HepG2 (cell line): Measurements from ENCODE around the gene IMPDH2. TPM values are rescaled to one million over a fixed set of nuclear protein-coding genes. Genes with fewer than 3 reads are reported as not detected.
A peak's percentile ranks its signal among the peaks of the same experiment; 100 is the strongest.

ENCODE experiments used
- ATAC-seq: fragments of 200-7000 bp; cut with Tn5 transposase; 3 replicates; pipeline ENCODE4 v1.9.1; 2020; ENCODE audit warnings: mild to moderate bottlenecking, moderate library complexity
- BruUV-seq: library from RNA; stranded (reverse); fragments of 400-500 nt; replicated peaks from 2 replicates; lab custom pipeline; 2021; lab: Mats Ljungman, UMichigan
- CTCF ChIA-PET: fragments of 300-600 bp; formaldehyde crosslinking; extraction: SDS; loops from one replicate; lab custom pipeline; 2021; ENCODE audit warnings: low total read pairs, inconsistent platforms, low intra/inter-chr PET ratio; lab: Yijun Ruan, JAX
- POLR2A ChIA-PET: fragments of 350-600 bp; sonication (Branson Sonifier 250); formaldehyde crosslinking; loops from one replicate; lab custom pipeline; 2020; ENCODE audit warnings: antibody characterized with exemption, inconsistent platforms; lab: Yijun Ruan, JAX
- DNase-seq: peaks from one replicate; pipeline ENCODE4 v3.0.0-alpha.2; 2015; ENCODE audit warnings: low spot score
- FAIRE-seq: peaks from 3 replicates; lab custom pipeline; 2011; peaks lifted over from hg19 to GRCh38; lab: Jason Lieb, UNC
- H2AFZ ChIP-seq: one replicate; pipeline ENCODE4 v1.6.1; 2011; ENCODE audit warnings: low read length, inconsistent platforms
- H3K27ac ChIP-seq: fragments of 300-600 bp; 3 replicates; pipeline ENCODE4 v1.8.0; 2011; ENCODE audit warnings: mixed run types, mild to moderate bottlenecking, mixed read lengths, low read length, inconsistent platforms; ENCODE audit not compliant: insufficient read depth; ENCODE audit errors: extremely low read length
- H3K27me3 ChIP-seq, 2 experiments: fragments of 200-600 bp in 1 of 2; 2 replicates in 1 of 2; 3 replicates in 1 of 2; pipeline versions ENCODE4 v1.6.0 to v1.8.0; 2011; ENCODE audit warnings: low read length in 2 of 2, mild to moderate bottlenecking in 2 of 2, moderate library complexity in 2 of 2, inconsistent platforms in 1 of 2; ENCODE audit not compliant: insufficient read depth in 2 of 2, control insufficient read depth in 1 of 2
- H3K36me3 ChIP-seq, 2 experiments: fragments of 200-600 bp in 1 of 2; replicated peaks in 1 of 2; 2 replicates in 1 of 2; 3 replicates in 1 of 2; pipeline versions ENCODE4 v1.5.1 to v1.8.0; 2011; ENCODE audit warnings: low read length in 2 of 2, inconsistent platforms in 1 of 2; ENCODE audit not compliant: insufficient read depth in 2 of 2, control insufficient read depth in 1 of 2
- H3K4me1 ChIP-seq: 2 replicates; pipeline ENCODE4 v1.5.1; 2012; ENCODE audit warnings: low read length, inconsistent platforms; ENCODE audit not compliant: insufficient read depth
- H3K4me2 ChIP-seq: 2 replicates; pipeline ENCODE4 v1.6.0; 2011; ENCODE audit warnings: low read depth, low read length, inconsistent platforms
- H3K4me3 ChIP-seq, 3 experiments: fragments of 200-600 bp in 1 of 3; sonication (generic), shearing (Covaris generic) in 1 of 3; replicated peaks in 1 of 3; 2 replicates each; pipeline ENCODE4 v1.5.1; 2011 to 2016; ENCODE audit warnings: low read length in 3 of 3, inconsistent platforms in 2 of 3, low read depth in 2 of 3, mild to moderate bottlenecking in 2 of 3, control low read depth in 1 of 3, mixed read lengths in 1 of 3; ENCODE audit not compliant: insufficient read depth in 1 of 3
- H3K79me2 ChIP-seq: one replicate; pipeline ENCODE4 v1.6.1; 2011; ENCODE audit warnings: low read length, inconsistent platforms; ENCODE audit not compliant: insufficient read depth
- H3K9ac ChIP-seq: 2 replicates; pipeline ENCODE4 v1.6.0; 2011; ENCODE audit warnings: mild to moderate bottlenecking, low read depth, low read length, inconsistent platforms; ENCODE audit not compliant: insufficient read depth
- H3K9me3 ChIP-seq: 2 replicates; pipeline ENCODE4 v1.5.1; 2012; ENCODE audit warnings: mild to moderate bottlenecking, low read length
- H4K20me1 ChIP-seq: 2 replicates; pipeline ENCODE4 v1.6.0; 2011; ENCODE audit warnings: inconsistent platforms, mild to moderate bottlenecking, low read length, moderate library complexity; ENCODE audit not compliant: insufficient read depth
- BORCS8-MEF2B ChIP-seq: sonication (generic); formaldehyde crosslinking; IDR thresholded peaks from 2 replicates; pipeline ENCODE4 v1.8.0; 2022; ENCODE audit warnings: mild to moderate bottlenecking, missing genetic modification reagents
- ISL2 ChIP-seq: sonication (generic); formaldehyde crosslinking; IDR thresholded peaks from 2 replicates; pipeline ENCODE4 v1.5.0; 2020; ENCODE audit warnings: missing genetic modification reagents
- NR0B2 ChIP-seq: sonication (generic); formaldehyde crosslinking; IDR thresholded peaks from 2 replicates; pipeline ENCODE4 v1.4.0; 2020; ENCODE audit warnings: mild to moderate bottlenecking, missing genetic modification reagents
- PCBP1 ChIP-seq: fragments of 200-400 bp; formaldehyde crosslinking; IDR thresholded peaks from 2 replicates; pipeline ENCODE4 v1.6.1; 2017; ENCODE audit warnings: mild to moderate bottlenecking, low read depth, low read length, borderline replicate concordance
- POLR2A ChIP-seq, 2 experiments: IDR thresholded peaks; 2 replicates each; pipeline ENCODE4 v1.6.1; 2011; ENCODE audit warnings: low read depth in 2 of 2, low read length in 2 of 2, mild to moderate bottlenecking in 1 of 2, moderate library complexity in 1 of 2; ENCODE audit not compliant: insufficient read depth in 1 of 2
- POLR2G ChIP-seq: fragments of 200-400 bp; formaldehyde crosslinking; IDR thresholded peaks from 2 replicates; pipeline ENCODE4 v1.6.1; 2018; ENCODE audit warnings: mild to moderate bottlenecking, low read depth, low read length, moderate library complexity
- RBM22 ChIP-seq: fragments of 200-400 bp; formaldehyde crosslinking; optimal IDR thresholded peaks from 2 replicates; pipeline ENCODE3; 2017; ENCODE audit warnings: mild to moderate bottlenecking, low read length, moderate library complexity
- SOX6 ChIP-seq, 2 experiments: fragments of 450-650 bp in 1 of 2; sonication (generic) in 1 of 2; formaldehyde crosslinking in 1 of 2; IDR thresholded peaks; 2 replicates each; pipeline versions ENCODE4 v1.4.0 to v1.6.1; 2017 to 2020; ENCODE audit warnings: antibody characterized with exemption in 1 of 2, mild to moderate bottlenecking in 1 of 2, missing genetic modification reagents in 1 of 2
- ZNF772 ChIP-seq: sonication (generic); formaldehyde crosslinking; IDR thresholded peaks from 2 replicates; pipeline ENCODE4 v1.5.0; 2020; ENCODE audit warnings: mild to moderate bottlenecking, missing genetic modification reagents
- WGBS: methylation state at CpG from one replicate; pipeline ENCODE4 v1.1.6; 2017; ENCODE audit warnings: low lambda C conversion rate; 5-methylcytosine and 5-hydroxymethylcytosine counted together
- in situ Hi-C: cut with HindIII; loops from 2 replicates; pipeline ENCODE4 v1.10.0; 2017; ENCODE audit warnings: low pct_unique_long_range_greater_than_20kb; ENCODE audit not compliant: extremely low pct_ligation_motif_present
- intact Hi-C: fragments of 100-400 bp; cut with micrococcal nuclease; formaldehyde crosslinking; loops from one replicate; pipeline ENCODE4 v1.10.0; 2022; ENCODE audit not compliant: unreplicated experiment
- polyA plus RNA-seq, 8 experiments: library from polyadenylated mRNA; depleted of rRNA in 3 of 8; stranded (reverse) in 7 of 8; unstranded in 1 of 8; fragments of >200 nt; fragmentation: Illumina TruSeq in 4 of 8; extraction: Trizol in 4 of 8; gene quantifications; 2 replicates each; pipeline versions ENCODE4 v1.2.1 to v1.2.3, GENCODE V29; 2011 to 2016; ENCODE audit warnings: low read depth in 4 of 8, missing spikeins in 1 of 8, mixed read lengths in 1 of 8; ENCODE audit not compliant: insufficient read depth in 1 of 8
- total RNA-seq, 5 experiments: library from RNA; depleted of rRNA; stranded (reverse); fragments of >200 nt; fragmentation: Illumina TruSeq; extraction: Trizol; gene quantifications; 2 replicates each; pipeline ENCODE4 v1.2.3, GENCODE V29; 2016; ENCODE audit warnings: low read depth in 1 of 5

IMPDH2 gene
- total and polyA plus RNA-seq, 2 of the 13 experiments (the other 11 are each of a cell fraction or from before 2014, with no cell fraction given): 248 to 260 TPM

GRCh38 chr3:49016414-49017228, 12.6 kb downstream of the IMPDH2 start:
- 93% methylated on average over 5 of the region's 6 CpGs for WGBS
- H3K79me2 ChIP-seq: peaks cover 24% of the 10 kb centered on the region

More at GRCh38 chr3:49016414-49017228, 12.6 kb downstream of the IMPDH2 start:
- TF ChIP-seq BORCS8-MEF2B (CRISPR knock-in tag) (no peak), ZNF772 (CRISPR knock-in tag) (no peak), RBM22 (peak; percentile 83), PCBP1 (no peak), POLR2A (IDR thresholded peaks at IDR 0.05; ENCODE audit: insufficient read depth in 1 of 2, low read depth in 2 of 2, low read length in 2 of 2) (peak in 1 of 2 experiments; percentile 25; a peak in 1 of 4 replicates), POLR2G (peak; percentile 32), NR0B2 (CRISPR knock-in tag) (peak; percentile 54; the same call in 1 of the 2 replicates), SOX6 (IDR thresholded peaks at IDR 0.05) (no peak), SOX6 (CRISPR knock-in tag; IDR thresholded peaks at IDR 0.05) (no peak), ISL2 (CRISPR knock-in tag) (no peak)
- ATAC-seq (no peak), FAIRE-seq (no peak), DNase-seq (no peak)
- ChIA-PET CTCF (no interaction called here), POLR2A (interaction anchor here (1.7 to 11.1 kb wide), 5 partner anchors 7 to 77 kb away, joined by 8 to 280 read pairs (median 10); partner anchors contain the start of genes IMPDH2, QRICH1 and WDR6)
- Histone ChIP-seq H3K9me3 (no peaks in the 10 kb centered on the region), H3K27me3 (no peaks in the 10 kb centered on the region; a peak in 1 of 5 replicates), H3K4me1 (peaks cover 23% of the 10 kb centered on the region), H3K4me3 (no peak overlapping the region), H3K27ac (no peak overlapping the region), H4K20me1 (peaks cover 26% of the 10 kb centered on the region; the same call in 1 of the 2 replicates), H3K36me3 (peaks cover 19 to 45% of the 10 kb centered on the region in 2 experiments), H2AFZ (no peak overlapping the region), H3K4me2 (peak overlapping the region; percentile 89; the same call in 1 of the 2 replicates), H3K9ac (no peak overlapping the region)
- no TSS peak for BruUV-seq
- intact Hi-C loops (no loop called here), in situ Hi-C loops (no loop called here)
